Natural killer cell (primary cell): ENCODE data around the gene TANC1. TPM values are rescaled to one million over a fixed set of nuclear protein-coding genes. Genes with fewer than 3 reads are reported as not detected.

Experiments
- ATAC-seq, 3 donors: fragments of 150-1000 bp in 2 of 3; fragments of 200-7000 bp in 1 of 3; cut with Tn5 transposase; 1 replicate in 1 of 3; 2 replicates in 2 of 3; pipeline ENCODE4 v1.10.0; 2021; ENCODE audit warnings: mild to moderate bottlenecking in 2 of 3, moderate library complexity in 2 of 3
- DNase-seq, 2 donors: peaks; one replicate each; pipeline versions ENCODE4 v3.0.0 to v3.0.0-alpha.2; 2013 to 2021; ENCODE audit warnings: mixed read lengths in 1 of 2
- H3K27ac ChIP-seq: one replicate; pipeline ENCODE4 v1.5.1; 2013; ENCODE audit warnings: mild to moderate bottlenecking, low read length
- H3K27me3 ChIP-seq: one replicate; pipeline ENCODE4 v1.6.1; 2013; ENCODE audit warnings: low read length; ENCODE audit not compliant: control insufficient read depth, insufficient read depth
- H3K36me3 ChIP-seq: one replicate; pipeline ENCODE4 v1.6.1; 2013; ENCODE audit warnings: low read length; ENCODE audit not compliant: control insufficient read depth, insufficient read depth
- H3K4me1 ChIP-seq: one replicate; pipeline ENCODE4 v1.6.1; 2013; ENCODE audit warnings: low read length; ENCODE audit not compliant: control insufficient read depth, insufficient read depth
- H3K4me3 ChIP-seq: one replicate; pipeline ENCODE4 v1.5.1; 2013; ENCODE audit warnings: low read length
- H3K9me3 ChIP-seq: one replicate; pipeline ENCODE4 v1.6.1; 2013; ENCODE audit warnings: low read length; ENCODE audit not compliant: control insufficient read depth, insufficient read depth
- H3K27ac Mint-ChIP-seq, 2 donors: one replicate each; pipeline ENCODE4 v1.8.0; 2022; ENCODE audit warnings: mild to moderate bottlenecking in 2 of 2, mixed read lengths in 2 of 2, moderate library complexity in 1 of 2
- H3K27me3 Mint-ChIP-seq, 2 donors: one replicate each; pipeline ENCODE4 v1.8.0; 2022; ENCODE audit warnings: low read depth in 2 of 2, mixed read lengths in 2 of 2
- H3K36me3 Mint-ChIP-seq: one replicate; pipeline ENCODE4 v1.8.0; 2022; ENCODE audit warnings: mixed read lengths
- H3K4me1 Mint-ChIP-seq, 2 donors: one replicate each; pipeline ENCODE4 v1.8.0; 2022; ENCODE audit warnings: mixed read lengths in 2 of 2
- H3K4me3 Mint-ChIP-seq: one replicate; pipeline ENCODE4 v1.8.0; 2022; ENCODE audit warnings: mild to moderate bottlenecking, moderate library complexity, mixed read lengths
- H3K9me3 Mint-ChIP-seq, 2 donors: one replicate each; pipeline ENCODE4 v1.8.0; 2022; ENCODE audit warnings: mixed read lengths in 2 of 2
- WGBS: methylation state at CpG from one replicate; pipeline ENCODE4 v1.1.7; 2013; ENCODE audit warnings: missing lambda C conversion rate; ENCODE audit not compliant: insufficient coverage; 5-methylcytosine and 5-hydroxymethylcytosine counted together
- intact Hi-C: fragments of 100-400 bp; cut with micrococcal nuclease; formaldehyde crosslinking; loops from one replicate; pipeline ENCODE4 v1.14.2; 2022
- total RNA-seq, 4 donors: library from RNA; stranded (reverse); fragments of 120-200 nt in 1 of 4; gene quantifications; one replicate each; pipeline versions ENCODE4 v1.2.3 to v1.2.4, GENCODE V29; 2013 to 2022
- TF ChIP-seq, protein P1 (sequence below): fragments of 200-600 bp; IDR thresholded peaks from one replicate; pipeline ENCODE4 v1.8.0; 2022; ENCODE audit warnings: antibody characterized with exemption

Gene TANC1
- total RNA-seq, 3 donors from 2014 or later (not counting 1 experiment from before 2014, with no cell fraction given): 0.82 to 4.2 (median 1.1) TPM

DNA sequence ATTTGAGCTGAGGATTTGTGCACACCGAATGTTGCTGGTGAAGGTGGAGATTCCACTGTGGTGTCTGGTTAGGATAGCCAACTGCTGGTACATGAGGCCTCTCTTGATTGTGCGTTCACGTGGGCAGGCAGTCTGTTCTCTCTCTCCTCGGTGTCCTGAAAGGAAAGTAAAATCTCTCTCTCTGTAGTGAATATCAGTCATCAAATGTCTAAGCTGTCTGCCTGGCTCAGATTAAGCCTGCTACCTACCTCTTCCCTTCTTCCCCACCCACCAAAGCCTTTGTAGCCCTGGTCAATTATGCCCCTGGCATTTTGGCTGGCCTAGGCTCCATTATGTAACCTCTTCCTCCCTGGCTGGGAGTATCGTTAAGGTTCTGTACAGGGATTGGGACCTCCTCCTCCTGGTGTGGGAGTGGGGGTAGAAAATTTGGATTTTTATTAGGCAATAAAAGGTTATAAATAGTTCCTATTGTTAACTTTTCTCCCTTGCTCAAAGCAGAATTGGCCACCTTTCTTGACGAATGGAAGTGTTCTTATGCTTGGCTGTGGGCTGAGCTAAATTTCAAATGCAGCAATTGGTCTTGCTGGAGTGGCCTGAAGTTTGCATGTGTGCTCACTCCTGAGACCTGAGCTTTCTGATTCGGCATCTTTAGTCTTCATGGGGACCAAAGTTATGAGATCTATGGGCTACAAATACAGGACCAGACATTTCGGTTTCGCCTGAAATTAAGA, 169.2 kb downstream of the TANC1 start:
- Histone ChIP-seq H3K27ac (no peak overlapping the region), H3K27me3 (peaks cover 2% of the 10 kb centered on the region), H3K4me3 (no peak overlapping the region), H3K9me3 (no peaks in the 10 kb centered on the region), H3K4me1 (peaks cover 5% of the 10 kb centered on the region), H3K36me3 (no peaks in the 10 kb centered on the region)
- Mint-ChIP-seq H3K4me1 (peaks cover 22 to 26% of the 10 kb centered on the region in 2 donors), H3K36me3 (no peaks in the 10 kb centered on the region), H3K9me3 (no peaks in the 10 kb centered on the region), H3K27ac (no peak overlapping the region), H3K4me3 (no peak overlapping the region), H3K27me3 (peaks cover 8 to 37% of the 10 kb centered on the region in 2 donors)
- intact Hi-C loops: no loop called here
- DNase-seq: no peak
- WGBS: 94% methylated on average over 9 of the region's 9 CpGs
- TF ChIP-seq, protein P1, sequence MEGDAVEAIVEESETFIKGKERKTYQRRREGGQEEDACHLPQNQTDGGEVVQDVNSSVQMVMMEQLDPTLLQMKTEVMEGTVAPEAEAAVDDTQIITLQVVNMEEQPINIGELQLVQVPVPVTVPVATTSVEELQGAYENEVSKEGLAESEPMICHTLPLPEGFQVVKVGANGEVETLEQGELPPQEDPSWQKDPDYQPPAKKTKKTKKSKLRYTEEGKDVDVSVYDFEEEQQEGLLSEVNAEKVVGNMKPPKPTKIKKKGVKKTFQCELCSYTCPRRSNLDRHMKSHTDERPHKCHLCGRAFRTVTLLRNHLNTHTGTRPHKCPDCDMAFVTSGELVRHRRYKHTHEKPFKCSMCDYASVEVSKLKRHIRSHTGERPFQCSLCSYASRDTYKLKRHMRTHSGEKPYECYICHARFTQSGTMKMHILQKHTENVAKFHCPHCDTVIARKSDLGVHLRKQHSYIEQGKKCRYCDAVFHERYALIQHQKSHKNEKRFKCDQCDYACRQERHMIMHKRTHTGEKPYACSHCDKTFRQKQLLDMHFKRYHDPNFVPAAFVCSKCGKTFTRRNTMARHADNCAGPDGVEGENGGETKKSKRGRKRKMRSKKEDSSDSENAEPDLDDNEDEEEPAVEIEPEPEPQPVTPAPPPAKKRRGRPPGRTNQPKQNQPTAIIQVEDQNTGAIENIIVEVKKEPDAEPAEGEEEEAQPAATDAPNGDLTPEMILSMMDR: no peak
- ATAC-seq: no peak

DNA sequence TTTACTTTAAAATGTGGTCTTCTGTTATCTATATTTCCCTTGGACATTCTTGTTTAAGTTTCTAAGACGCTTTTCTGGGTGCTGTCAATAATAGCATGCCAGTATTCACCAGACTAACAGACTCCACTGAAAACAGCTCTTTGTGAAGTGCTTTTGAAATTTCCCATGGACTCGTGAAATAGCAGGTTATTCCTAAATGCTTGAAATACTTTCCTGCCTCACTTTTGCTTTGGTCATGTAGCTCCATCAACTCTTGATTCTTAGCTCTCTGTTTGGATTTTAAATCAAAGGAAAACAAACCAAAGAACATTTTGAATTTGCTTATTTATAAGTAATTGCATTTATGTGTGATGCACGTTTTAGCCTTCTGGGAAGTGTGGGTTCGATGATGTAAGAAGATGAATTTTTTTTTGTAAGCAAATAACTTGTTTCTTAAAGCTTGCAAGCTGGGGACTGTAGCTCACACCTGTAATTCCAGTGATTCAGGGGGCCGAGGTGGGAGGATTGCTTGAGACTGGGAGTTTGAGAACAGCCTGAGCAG, 170.3 kb downstream of the TANC1 start:
- Histone ChIP-seq H3K27ac (no peak overlapping the region), H3K36me3 (no peaks in the 10 kb centered on the region), H3K9me3 (no peaks in the 10 kb centered on the region), H3K4me1 (peaks cover 4% of the 10 kb centered on the region), H3K27me3 (peaks cover 2% of the 10 kb centered on the region), H3K4me3 (no peak overlapping the region)
- TF ChIP-seq, protein P1: no peak
- H3K27me3 Mint-ChIP-seq: peaks cover 8 to 37% of the 10 kb centered on the region in 2 donors
- no peak overlapping the region for H3K27ac Mint-ChIP-seq
- 85% methylated on average over 5 of the region's 5 CpGs for WGBS
- DNase-seq (no peak), ATAC-seq (no peak)
- peaks cover 17 to 18% of the 10 kb centered on the region in 2 donors for H3K4me1 Mint-ChIP-seq
- H3K36me3 Mint-ChIP-seq: no peaks in the 10 kb centered on the region
- no peaks in the 10 kb centered on the region for H3K9me3 Mint-ChIP-seq
- no peak overlapping the region for H3K4me3 Mint-ChIP-seq
- intact Hi-C loops: no loop called here

DNA sequence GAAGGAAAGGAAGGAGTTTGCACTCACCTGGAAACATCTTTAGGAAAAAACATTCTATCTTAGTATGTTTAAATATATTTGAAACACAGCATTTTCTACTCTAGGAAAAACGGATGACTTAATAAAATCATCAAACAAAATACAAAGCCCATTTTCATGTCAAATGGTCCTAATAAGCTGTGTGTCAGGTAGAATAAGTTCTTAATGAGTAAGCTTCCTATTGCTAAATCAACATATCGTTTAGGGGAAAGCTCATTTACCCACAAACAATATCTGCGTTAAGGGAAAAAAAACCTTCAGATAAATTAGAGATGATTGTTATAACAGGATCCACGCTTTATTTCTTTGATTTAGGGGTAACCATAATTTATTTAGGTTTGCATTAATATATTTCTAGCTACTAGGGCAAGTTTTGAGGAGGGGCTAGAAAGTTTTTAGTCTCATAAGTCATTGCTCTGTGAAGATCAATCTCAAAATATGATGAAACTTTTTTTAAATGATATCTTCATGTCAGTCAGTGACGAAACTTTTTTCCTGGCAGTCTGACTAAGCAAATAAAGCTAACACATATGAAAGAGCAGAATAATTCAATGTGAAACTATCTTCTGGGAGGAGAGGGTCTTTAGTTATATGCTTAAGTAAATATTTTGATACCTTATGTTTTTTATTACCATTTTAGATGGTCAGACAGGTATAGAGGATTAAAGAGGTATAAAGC, 170.9 kb downstream of the TANC1 start:
- no peak overlapping the region for H3K4me3 Mint-ChIP-seq
- H3K36me3 ChIP-seq: no peaks in the 10 kb centered on the region
- no peaks in the 10 kb centered on the region for H3K36me3 Mint-ChIP-seq
- H3K4me3 ChIP-seq: no peak overlapping the region
- H3K27me3 Mint-ChIP-seq: peaks cover 8 to 37% of the 10 kb centered on the region in 2 donors
- no peaks in the 10 kb centered on the region for H3K9me3 ChIP-seq
- H3K4me1 Mint-ChIP-seq: peaks cover 19 to 20% of the 10 kb centered on the region in 2 donors
- no peak for DNase-seq
- H3K27ac Mint-ChIP-seq: no peak overlapping the region
- 100% methylated on average over 1 of the region's 5 CpGs for WGBS
- intact Hi-C loops: no loop called here
- ATAC-seq: no peak
- peaks cover 3% of the 10 kb centered on the region for H3K4me1 ChIP-seq
- no peak overlapping the region for H3K27ac ChIP-seq
- H3K9me3 Mint-ChIP-seq: no peaks in the 10 kb centered on the region
- TF ChIP-seq, protein P1: no peak
- peaks cover 2% of the 10 kb centered on the region for H3K27me3 ChIP-seq
